K562 (cell line): ENCODE results near the gene GSK3B. TPM values are rescaled to one million over a fixed set of nuclear protein-coding genes. Genes with fewer than 3 reads are reported as not detected.

Experiments used
- ATAC-seq: fragments of 200-7000 bp; cut with Tn5 transposase; 3 replicates; pipeline ENCODE4 v1.9.1; 2020; ENCODE audit warnings: moderate library complexity
- BruUV-seq: library from RNA; stranded (reverse); fragments of 400-500 nt; replicated peaks from 2 replicates; lab custom pipeline; 2021; lab: Mats Ljungman, UMichigan
- CTCF ChIA-PET: fragments of 300-600 bp; formaldehyde crosslinking; extraction: SDS; loops from one replicate; lab custom pipeline; 2021; ENCODE audit warnings: low intra/inter-chr PET ratio; lab: Yijun Ruan, JAX
- POLR2A ChIA-PET: fragments of 300-600, 350-650 bp; sonication (Branson Sonifier 250); formaldehyde crosslinking; extraction: SDS; loops from one replicate; lab custom pipeline; 2021; ENCODE audit warnings: antibody characterized with exemption, inconsistent platforms; lab: Yijun Ruan, JAX
- DNase-seq, 4 experiments: peaks; one replicate each; pipeline versions ENCODE4 v3.0.0 to v3.0.0-alpha.2; 2011 to 2018; ENCODE audit warnings: low spot score in 3 of 4, mixed read lengths in 3 of 4; ENCODE audit errors: extremely low read depth in 1 of 4
- FAIRE-seq: peaks from 2 replicates; lab custom pipeline; 2011; peaks lifted over from hg19 to GRCh38; lab: Jason Lieb, UNC
- H2AFZ ChIP-seq: 2 replicates; pipeline ENCODE4 v1.6.0; 2011; ENCODE audit warnings: low read depth, low read length, control low read depth, inconsistent platforms
- H3K27ac ChIP-seq: fragments of 200-600 bp; 3 replicates; pipeline ENCODE4 v1.8.0; 2011; ENCODE audit warnings: low read depth, mild to moderate bottlenecking, control low read depth, inconsistent platforms, low read length, moderate library complexity, mixed read lengths; ENCODE audit errors: extremely low read depth
- H3K27me3 ChIP-seq, 2 experiments: fragments of 300-600 bp in 1 of 2; 2 replicates in 1 of 2; 3 replicates in 1 of 2; pipeline versions ENCODE4 v1.6.0 to v1.8.0; 2011; ENCODE audit warnings: inconsistent platforms in 2 of 2, low read length in 2 of 2, mild to moderate bottlenecking in 1 of 2, mixed read lengths in 1 of 2, moderate library complexity in 1 of 2; ENCODE audit not compliant: control insufficient read depth in 2 of 2, insufficient read depth in 2 of 2
- H3K36me3 ChIP-seq: fragments of 300-600 bp; 3 replicates; pipeline ENCODE4 v1.8.0; 2011; ENCODE audit warnings: mild to moderate bottlenecking, low read length, inconsistent platforms; ENCODE audit not compliant: control insufficient read depth, insufficient read depth
- H3K4me1 ChIP-seq, 2 experiments: fragments of 200-600 bp in 1 of 2; replicated peaks in 1 of 2; 2 replicates in 1 of 2; 3 replicates in 1 of 2; pipeline versions ENCODE4 v1.5.1 to v1.8.0; 2011; ENCODE audit warnings: inconsistent platforms in 2 of 2, low read length in 2 of 2, mild to moderate bottlenecking in 1 of 2, mixed read lengths in 1 of 2, moderate library complexity in 1 of 2; ENCODE audit not compliant: control insufficient read depth in 2 of 2, insufficient read depth in 2 of 2
- H3K4me2 ChIP-seq: 2 replicates; pipeline ENCODE4 v1.6.1; 2011; ENCODE audit warnings: low read length, control low read depth, inconsistent platforms, mixed read lengths; ENCODE audit not compliant: insufficient read depth
- H3K4me3 ChIP-seq: fragments of 200-600 bp; sonication (generic), shearing (Covaris generic); 2 replicates; pipeline ENCODE4 v1.5.1; 2016; ENCODE audit warnings: control low read depth, inconsistent platforms
- H3K79me2 ChIP-seq: fragments of 200-600 bp; 3 replicates; pipeline ENCODE4 v1.8.0; 2011; ENCODE audit warnings: low read length, inconsistent platforms; ENCODE audit not compliant: control insufficient read depth, insufficient read depth
- H3K9ac ChIP-seq, 2 experiments: 2 replicates each; pipeline versions ENCODE4 v1.6.0 to v1.6.1; 2011; ENCODE audit warnings: low read depth in 2 of 2, low read length in 2 of 2, control low read depth in 1 of 2, inconsistent platforms in 1 of 2, mild to moderate bottlenecking in 1 of 2, mixed read lengths in 1 of 2; ENCODE audit not compliant: insufficient read depth in 1 of 2
- H3K9me1 ChIP-seq: one replicate; pipeline ENCODE4 v1.6.0; 2011; ENCODE audit warnings: inconsistent platforms, mild to moderate bottlenecking, low read length, moderate library complexity; ENCODE audit not compliant: control insufficient read depth, insufficient read depth
- H3K9me3 ChIP-seq: replicated peaks from 2 replicates; pipeline ENCODE4 v1.5.1; 2011; ENCODE audit warnings: low read depth, low read length, inconsistent platforms; ENCODE audit not compliant: control insufficient read depth, insufficient read depth
- H4K20me1 ChIP-seq: replicated peaks from 2 replicates; pipeline ENCODE4 v1.6.1; 2011; ENCODE audit warnings: low read length, inconsistent platforms, mixed read lengths; ENCODE audit not compliant: control insufficient read depth, insufficient read depth
- BRCA1 ChIP-seq, 2 experiments: fragments of 450-650 bp in 1 of 2; sonication (generic) in 1 of 2; formaldehyde crosslinking in 1 of 2; IDR thresholded peaks; 2 replicates each; pipeline versions ENCODE4 v1.5.0 to v1.6.1; 2017 to 2020; ENCODE audit warnings: mild to moderate bottlenecking in 1 of 2, missing genetic modification reagents in 1 of 2
- CHCHD3 ChIP-seq: fragments of 250-450 bp; sonication (Bioruptor Pico); IDR thresholded peaks from 2 replicates; pipeline ENCODE4 v2.1.2; 2022; ENCODE audit warnings: mild to moderate bottlenecking
- ILF3 ChIP-seq: fragments of 450-650 bp; IDR thresholded peaks from 2 replicates; pipeline ENCODE4 v1.6.1; 2018; ENCODE audit warnings: antibody characterized with exemption, mild to moderate bottlenecking, moderate library complexity, borderline replicate concordance
- MCM5 ChIP-seq: fragments of 450-650 bp; IDR thresholded peaks from 2 replicates; pipeline ENCODE4 v1.6.1; 2016; ENCODE audit warnings: low read depth
- MYC ChIP-seq, 2 experiments: fragments of 250-450 bp in 1 of 2; sonication (Bioruptor Pico) in 1 of 2; IDR thresholded peaks; 2 replicates each; pipeline versions ENCODE4 v1.5.1 to v1.6.1; 2012 to 2021; ENCODE audit warnings: low read depth in 2 of 2, borderline replicate concordance in 1 of 2, improper control_type of control experiment in 1 of 2, low read length in 1 of 2, mild to moderate bottlenecking in 1 of 2, moderate library complexity in 1 of 2
- NFYB ChIP-seq: IDR thresholded peaks from 2 replicates; pipeline ENCODE4 v1.6.1; 2011; ENCODE audit warnings: mild to moderate bottlenecking, moderate library complexity; ENCODE audit not compliant: insufficient read length; ENCODE audit errors: extremely low read depth
- PHF21A ChIP-seq: fragments of 450-650 bp; IDR thresholded peaks from 2 replicates; pipeline ENCODE4 v1.6.1; 2017; ENCODE audit warnings: low read depth, borderline replicate concordance
- SMC3 ChIP-seq: conservative IDR thresholded peaks from 2 replicates; pipeline ENCODE4 v1.6.1; 2011; ENCODE audit warnings: low read depth, low read length, improper control_type of control experiment; ENCODE audit not compliant: insufficient read depth
- ZC3H11A ChIP-seq: IDR thresholded peaks from 2 replicates; pipeline ENCODE4 v1.6.1; 2012; ENCODE audit warnings: low read depth, low read length, improper control_type of control experiment
- ZC3H4 ChIP-seq: sonication (generic); formaldehyde crosslinking; IDR thresholded peaks from 2 replicates; pipeline ENCODE4 v1.9.0; 2021; ENCODE audit warnings: missing genetic modification reagents, borderline replicate concordance
- ZFP1 ChIP-seq: fragments of 450-650 bp; formaldehyde crosslinking; IDR thresholded peaks from 2 replicates; pipeline ENCODE4 v1.4.0; 2020; ENCODE audit warnings: mild to moderate bottlenecking, mixed read lengths
- ZFPM2 ChIP-seq: fragments of 250-450 bp; sonication (Bioruptor Pico); IDR thresholded peaks from 2 replicates; pipeline ENCODE4 v1.5.1; 2022; ENCODE audit warnings: mild to moderate bottlenecking
- ZNF695 ChIP-seq: fragments of 450-650 bp; formaldehyde crosslinking; IDR thresholded peaks from 2 replicates; pipeline ENCODE4 v1.4.0; 2020; ENCODE audit warnings: mild to moderate bottlenecking, moderate library complexity
- WGBS: fragments of 100-300 bp; shearing (Covaris generic); methylation state at CpG from one replicate; pipeline ENCODE4 v1.1.6; 2016; ENCODE audit warnings: low coverage, mixed read lengths; ENCODE audit not compliant: insufficient coverage; ENCODE audit errors: missing lambda C conversion rate; 5-methylcytosine and 5-hydroxymethylcytosine counted together
- in situ Hi-C: fragments of 300-500 bp; cut with MboI; formaldehyde crosslinking; loops from 4 replicates; pipeline ENCODE4 v1.15.0; 2018; ENCODE audit warnings: inconsistent platforms, mixed read lengths
- intact Hi-C: fragments of 100-400 bp; cut with micrococcal nuclease; formaldehyde crosslinking; loops from 2 replicates; pipeline ENCODE4 v1.14.2; 2022
- polyA plus RNA-seq, 8 experiments: library from polyadenylated mRNA; depleted of rRNA in 4 of 8; stranded (reverse) in 5 of 8; unstranded in 3 of 8; fragments of >200 nt; fragmentation: Nextera tagmentation in 2 of 8; fragmentation: Illumina TruSeq in 1 of 8; extraction: Ambion mirVana in 2 of 8; extraction: Trizol in 1 of 8; gene quantifications; 2 replicates each; pipeline versions ENCODE4 v1.2.1 to v1.2.3, GENCODE V29; 2011 to 2014; ENCODE audit warnings: inconsistent platforms in 1 of 8, missing spikeins in 1 of 8
- total RNA-seq, 7 experiments: library from RNA; depleted of rRNA in 6 of 7; stranded (reverse); fragments of >200 nt in 6 of 7; fragmentation: Illumina TruSeq in 2 of 7; extraction: Trizol in 2 of 7; gene quantifications; 2 replicates each; pipeline versions ENCODE4 v1.2.1 to v1.2.3, GENCODE V29; 2011 to 2021; ENCODE audit warnings: low replicate concordance in 1 of 7
- TF ChIP-seq, protein P1 (sequence below): sonication (generic); formaldehyde crosslinking; IDR thresholded peaks from 2 replicates; pipeline ENCODE4 v1.8.0; 2023; ENCODE audit warnings: mild to moderate bottlenecking, missing genetic modification reagents
- TF ChIP-seq, protein P2 (sequence below), 2 experiments: fragments of 450-650 bp in 1 of 2; sonication (generic) in 1 of 2; formaldehyde crosslinking in 1 of 2; IDR thresholded peaks in 1 of 2; conservative IDR thresholded peaks in 1 of 2; 2 replicates each; pipeline versions ENCODE4 v1.6.1 to v1.8.1; 2016 to 2023; ENCODE audit warnings: mild to moderate bottlenecking in 2 of 2, moderate library complexity in 2 of 2, inconsistent platforms in 1 of 2, missing genetic modification reagents in 1 of 2
- TF ChIP-seq, protein P3 (sequence below): fragments of 450-650 bp; formaldehyde crosslinking; IDR thresholded peaks from 2 replicates; pipeline ENCODE4 v1.4.0; 2022; ENCODE audit warnings: missing genetic modification characterization
- TF ChIP-seq, protein P4 (sequence below): sonication (generic); formaldehyde crosslinking; IDR thresholded peaks from 2 replicates; pipeline ENCODE4 v1.8.0; 2022; ENCODE audit warnings: mild to moderate bottlenecking, missing genetic modification reagents

GSK3B gene
- total and polyA plus RNA-seq, 9 of the 15 experiments (the other 6 are each of a cell fraction or from before 2014, with no cell fraction given): 4.7 to 25.0 (median 18.7) TPM

DNA sequence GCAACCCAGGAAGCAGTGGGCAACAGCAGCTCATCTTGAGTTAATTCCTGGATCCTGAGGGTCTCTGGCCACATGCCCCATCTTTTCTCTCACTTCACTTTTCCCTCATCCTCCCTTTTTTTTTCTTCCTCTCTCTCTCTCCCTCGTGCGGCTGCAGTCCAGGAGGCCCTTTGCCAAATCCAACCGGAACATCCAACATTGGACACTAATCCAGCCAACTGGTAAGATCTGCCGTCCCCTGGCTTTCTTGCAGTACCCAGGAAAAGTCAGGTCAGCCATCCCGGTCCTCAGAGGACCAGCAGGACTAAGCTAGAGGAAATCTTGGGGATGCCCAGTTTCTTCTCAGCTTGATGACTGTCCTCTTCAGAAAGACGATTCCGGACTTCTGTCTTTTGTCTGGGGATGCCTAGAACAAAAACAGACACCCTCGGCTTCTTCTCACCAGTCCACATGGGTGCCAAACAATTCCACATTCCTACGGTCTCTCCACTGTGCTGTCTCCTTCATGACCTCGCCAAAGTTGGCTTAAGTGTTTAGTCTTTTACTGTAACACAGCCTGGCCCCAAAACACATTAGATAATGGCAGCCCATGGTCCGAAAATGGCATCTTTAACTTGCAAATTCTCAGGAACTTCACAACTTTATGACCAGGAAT is 115.6 kb downstream of the GSK3B start:
- intact Hi-C loops: no loop called here
- POLR2A ChIA-PET: no interaction called here
- no peaks in the 10 kb centered on the region for H3K4me1 ChIP-seq
- no peak overlapping the region for H3K27ac ChIP-seq
- no peaks in the 10 kb centered on the region for H3K9me1 ChIP-seq
- no peaks in the 10 kb centered on the region for H3K9me3 ChIP-seq
- CTCF ChIA-PET: no interaction called here
- WGBS: 85% methylated on average over 8 of the region's 11 CpGs
- no peak overlapping the region for H3K4me2 ChIP-seq
- DNase-seq: no peak
- BruUV-seq: no TSS peak
- H3K9ac ChIP-seq: no peak overlapping the region
- ATAC-seq: no peak
- no peaks in the 10 kb centered on the region for H3K36me3 ChIP-seq
- no peak overlapping the region for H2AFZ ChIP-seq
- H3K27me3 ChIP-seq: no peaks in the 10 kb centered on the region
- H4K20me1 ChIP-seq: no peaks in the 10 kb centered on the region
- FAIRE-seq: no peak
- in situ Hi-C loops: no loop called here
- H3K79me2 ChIP-seq: peaks cover 25% of the 10 kb centered on the region; the same call in 2 of the 3 replicates
- H3K4me3 ChIP-seq: no peak overlapping the region
- TF ChIP-seq ILF3: no peak
- TF ChIP-seq, protein P1, sequence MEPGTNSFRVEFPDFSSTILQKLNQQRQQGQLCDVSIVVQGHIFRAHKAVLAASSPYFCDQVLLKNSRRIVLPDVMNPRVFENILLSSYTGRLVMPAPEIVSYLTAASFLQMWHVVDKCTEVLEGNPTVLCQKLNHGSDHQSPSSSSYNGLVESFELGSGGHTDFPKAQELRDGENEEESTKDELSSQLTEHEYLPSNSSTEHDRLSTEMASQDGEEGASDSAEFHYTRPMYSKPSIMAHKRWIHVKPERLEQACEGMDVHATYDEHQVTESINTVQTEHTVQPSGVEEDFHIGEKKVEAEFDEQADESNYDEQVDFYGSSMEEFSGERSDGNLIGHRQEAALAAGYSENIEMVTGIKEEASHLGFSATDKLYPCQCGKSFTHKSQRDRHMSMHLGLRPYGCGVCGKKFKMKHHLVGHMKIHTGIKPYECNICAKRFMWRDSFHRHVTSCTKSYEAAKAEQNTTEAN: no peak
- no peak for TF ChIP-seq ZC3H11A
- TF ChIP-seq MCM5: no peak
- no peak for TF ChIP-seq ZNF695 (CRISPR knock-in tag)
- no peak for TF ChIP-seq SMC3
- no peak for TF ChIP-seq BRCA1 (IDR thresholded peaks at IDR 0.05)
- no peak for TF ChIP-seq BRCA1 (CRISPR knock-in tag; IDR thresholded peaks at IDR 0.05)
- TF ChIP-seq ZFP1 (CRISPR knock-in tag): no peak
- TF ChIP-seq, protein P2, sequence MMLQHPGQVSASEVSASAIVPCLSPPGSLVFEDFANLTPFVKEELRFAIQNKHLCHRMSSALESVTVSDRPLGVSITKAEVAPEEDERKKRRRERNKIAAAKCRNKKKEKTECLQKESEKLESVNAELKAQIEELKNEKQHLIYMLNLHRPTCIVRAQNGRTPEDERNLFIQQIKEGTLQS (IDR thresholded peaks at IDR 0.05): no peak
- TF ChIP-seq, protein P2 (CRISPR knock-in tag; conservative IDR thresholded peaks at IDR 0.05): no peak
- TF ChIP-seq ZC3H4: no peak
- TF ChIP-seq MYC (IDR thresholded peaks at IDR 0.05; ENCODE audit: low read depth, low read length): no peak
- no peak for TF ChIP-seq MYC (CRISPR knock-in tag; IDR thresholded peaks at IDR 0.05; ENCODE audit: borderline replicate concordance, low read depth)
- no peak for TF ChIP-seq NFYB
- no peak for TF ChIP-seq PHF21A
- TF ChIP-seq, protein P3, sequence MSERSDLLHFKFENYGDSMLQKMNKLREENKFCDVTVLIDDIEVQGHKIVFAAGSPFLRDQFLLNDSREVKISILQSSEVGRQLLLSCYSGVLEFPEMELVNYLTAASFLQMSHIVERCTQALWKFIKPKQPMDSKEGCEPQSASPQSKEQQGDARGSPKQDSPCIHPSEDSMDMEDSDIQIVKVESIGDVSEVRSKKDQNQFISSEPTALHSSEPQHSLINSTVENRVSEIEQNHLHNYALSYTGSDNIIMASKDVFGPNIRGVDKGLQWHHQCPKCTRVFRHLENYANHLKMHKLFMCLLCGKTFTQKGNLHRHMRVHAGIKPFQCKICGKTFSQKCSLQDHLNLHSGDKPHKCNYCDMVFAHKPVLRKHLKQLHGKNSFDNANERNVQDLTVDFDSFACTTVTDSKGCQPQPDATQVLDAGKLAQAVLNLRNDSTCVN: no peak
- TF ChIP-seq CHCHD3 (CRISPR knock-in tag): no peak
- TF ChIP-seq, protein P4, sequence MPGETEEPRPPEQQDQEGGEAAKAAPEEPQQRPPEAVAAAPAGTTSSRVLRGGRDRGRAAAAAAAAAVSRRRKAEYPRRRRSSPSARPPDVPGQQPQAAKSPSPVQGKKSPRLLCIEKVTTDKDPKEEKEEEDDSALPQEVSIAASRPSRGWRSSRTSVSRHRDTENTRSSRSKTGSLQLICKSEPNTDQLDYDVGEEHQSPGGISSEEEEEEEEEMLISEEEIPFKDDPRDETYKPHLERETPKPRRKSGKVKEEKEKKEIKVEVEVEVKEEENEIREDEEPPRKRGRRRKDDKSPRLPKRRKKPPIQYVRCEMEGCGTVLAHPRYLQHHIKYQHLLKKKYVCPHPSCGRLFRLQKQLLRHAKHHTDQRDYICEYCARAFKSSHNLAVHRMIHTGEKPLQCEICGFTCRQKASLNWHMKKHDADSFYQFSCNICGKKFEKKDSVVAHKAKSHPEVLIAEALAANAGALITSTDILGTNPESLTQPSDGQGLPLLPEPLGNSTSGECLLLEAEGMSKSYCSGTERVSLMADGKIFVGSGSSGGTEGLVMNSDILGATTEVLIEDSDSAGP: no peak
- TF ChIP-seq ZFPM2: no peak
